Epithelial cell of esophagus (primary cell): ENCODE data around the gene DPYD.

Source experiments
- DNase-seq: peaks from one replicate; pipeline ENCODE4 v3.0.0; 2010; ENCODE audit warnings: low read depth
- H3K4me3 ChIP-seq: 2 replicates; pipeline ENCODE4 v1.5.1; 2011; ENCODE audit warnings: mild to moderate bottlenecking, low read length, control low read depth
- CTCF ChIP-seq: IDR thresholded peaks from 2 replicates; pipeline ENCODE4 v1.5.1; 2011; ENCODE audit warnings: low read depth, mild to moderate bottlenecking, low read length, control low read depth, inconsistent platforms; ENCODE audit not compliant: insufficient read depth; ENCODE audit errors: missing control alignments

DPYD gene

DNA sequence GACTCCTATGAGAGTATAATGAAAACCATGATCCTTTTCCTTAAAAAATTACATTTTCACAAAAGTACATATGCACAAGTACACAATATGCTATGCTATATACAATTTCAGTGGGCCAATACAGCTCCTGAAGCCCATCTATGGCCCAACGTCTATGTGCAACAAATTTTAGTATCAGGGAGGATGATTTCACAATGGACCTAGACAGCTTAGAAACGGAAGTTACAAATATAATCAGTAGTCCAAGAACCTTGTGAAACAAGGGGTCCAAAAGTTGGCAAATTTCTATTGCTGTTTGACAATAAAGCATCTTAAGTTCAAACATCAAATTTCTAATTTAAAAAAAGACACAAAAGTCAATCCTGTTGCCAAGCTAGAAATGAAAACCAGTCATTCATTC is 87.0 kb downstream of the DPYD start:
- TF ChIP-seq CTCF: no peak
- no peak for DNase-seq
- H3K4me3 ChIP-seq: no peak overlapping the region

GRCh38 chr1:97832481-97832880 is 88.4 kb downstream of the DPYD start:
- no peak overlapping the region for H3K4me3 ChIP-seq
- DNase-seq: no peak
- TF ChIP-seq CTCF: no peak

DNA sequence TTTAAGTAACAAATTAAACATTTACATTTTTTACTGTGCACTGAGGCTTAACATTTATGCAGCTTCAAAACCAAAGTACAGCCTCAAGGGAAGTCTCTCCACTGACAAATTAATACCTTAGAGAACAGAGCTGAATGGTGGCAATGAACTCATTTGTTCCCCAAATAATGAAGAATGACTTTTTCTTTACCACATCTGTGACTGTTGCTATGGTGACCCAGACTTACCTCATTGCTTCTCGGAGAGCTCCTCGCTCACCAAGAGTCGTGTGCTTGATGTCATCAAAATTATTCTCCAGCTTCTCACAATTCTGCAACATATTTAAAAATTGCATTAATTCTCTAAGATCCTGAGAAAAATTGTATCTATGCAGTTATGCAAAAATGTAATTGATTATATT is 92.9 kb downstream of the DPYD start:
- no peak for TF ChIP-seq CTCF
- H3K4me3 ChIP-seq: no peak overlapping the region
- no peak for DNase-seq

GRCh38 chr1:97826820-97827219 is 94.0 kb downstream of the DPYD start:
- no peak for TF ChIP-seq CTCF
- H3K4me3 ChIP-seq: no peak overlapping the region
- DNase-seq: no peak

DNA sequence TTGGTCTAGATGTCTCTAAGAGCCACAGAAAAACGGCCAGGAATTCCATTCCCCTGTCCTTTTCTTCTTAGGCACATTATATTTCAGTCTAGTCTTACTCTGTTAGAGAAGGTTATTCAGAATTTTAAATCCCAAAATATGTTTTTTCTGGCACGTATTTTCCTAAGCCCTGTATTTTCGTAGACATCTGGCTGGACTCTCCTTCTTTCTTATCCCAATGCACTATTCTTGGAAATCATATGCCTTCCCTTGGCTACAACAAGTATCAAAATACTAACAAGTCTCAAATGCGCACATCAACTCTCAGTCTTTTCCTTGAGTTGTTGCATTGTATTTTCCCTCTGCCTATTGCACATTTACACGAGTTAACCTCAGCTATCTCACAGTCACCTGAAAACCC is 96.2 kb downstream of the DPYD start:
- TF ChIP-seq CTCF: no peak
- DNase-seq: no peak
- no peak overlapping the region for H3K4me3 ChIP-seq

DNA sequence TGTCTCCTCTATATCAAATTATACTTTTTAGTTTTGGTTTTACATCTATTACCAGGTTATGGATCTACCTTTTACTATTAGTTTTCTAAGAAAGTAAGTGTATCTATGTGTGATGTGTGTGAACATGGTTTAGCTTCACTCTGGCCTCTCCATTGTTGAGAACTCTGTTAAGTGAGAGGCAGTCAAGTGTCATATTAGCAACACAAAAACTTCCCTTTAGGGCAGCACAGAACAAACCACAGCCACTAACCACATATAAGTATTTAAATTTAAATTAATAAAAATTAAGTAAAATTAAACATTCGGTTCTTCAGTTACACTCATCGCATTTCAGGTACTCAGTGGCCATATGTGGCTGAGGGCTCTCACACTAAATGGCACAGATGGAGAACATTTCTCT is 96.6 kb downstream of the DPYD start:
- no peak for TF ChIP-seq CTCF
- no peak for DNase-seq
- H3K4me3 ChIP-seq: no peak overlapping the region

DNA sequence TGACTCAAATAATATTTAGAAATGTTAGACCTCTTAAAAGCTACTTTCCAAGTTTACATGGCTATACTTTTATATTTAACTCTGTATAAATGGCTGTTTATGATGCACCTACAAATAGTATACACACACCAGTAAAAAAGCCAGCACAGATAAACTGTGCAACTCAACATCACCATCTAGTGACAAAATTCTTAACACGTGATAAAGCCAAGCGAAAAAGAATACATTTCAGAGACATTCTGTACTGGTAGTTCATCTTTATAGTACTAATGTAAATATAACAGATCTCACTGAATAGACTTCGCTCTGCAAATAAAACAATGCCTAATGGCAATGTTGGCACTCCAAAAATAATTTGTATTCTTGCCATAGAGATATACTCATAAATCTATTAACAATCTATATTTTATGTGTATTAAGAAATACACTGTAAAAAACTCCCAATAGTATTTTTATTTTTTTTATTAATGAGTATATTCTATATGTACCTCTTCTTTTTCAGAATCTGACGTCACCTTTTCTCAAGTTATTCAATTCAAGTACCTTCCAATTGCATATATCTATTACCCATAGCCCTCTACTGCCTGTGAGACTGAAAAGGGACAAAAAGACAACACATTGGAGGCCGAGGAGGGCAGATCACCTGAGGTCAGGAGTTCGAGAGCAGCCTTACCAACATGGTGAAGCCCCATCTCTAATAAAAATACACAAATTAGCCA is 100.2 kb downstream of the DPYD start:
- peak; percentile 55 for DNase-seq
- peak; percentile 49 for TF ChIP-seq CTCF
- H3K4me3 ChIP-seq: no peak overlapping the region
